ENCODE measurements around the gene GBP3.

GRCh38 chr1:89070509-89070908, 47.8 kb upstream of the GBP3 start:
- TF ChIP-seq POLR2A (IDR thresholded peaks at IDR 0.05) (no peak), CTCF (IDR thresholded peaks at IDR 0.05) (no peak)
